OCI-M1 (cell line): ENCODE measurements around the gene DDC.
A peak's percentile ranks its signal among the peaks of the same experiment; 100 is the strongest.
"Not testable (repeated sequence)": the region's sequence is repeated elsewhere in the genome, so short reads cannot be mapped to it uniquely, and the experiment has no call there.

Experiments used
- DNase-seq: peaks from one replicate; lab custom pipeline; 2025; lab: John Stamatoyannopoulos, UW

The DDC gene

GRCh38 chr7:50554431-50555322, 10.5 kb downstream of the DDC start:
- DNase-seq = no peak

GRCh38 chr7:50553973-50554372, 11.2 kb downstream of the DDC start:
- no peak for DNase-seq

- DNase-seq = peak; percentile 5
These were observed 12.3 kb downstream of the DDC start for GRCh38 chr7:50552921-50553320.

GRCh38 chr7:50552139-50552538, 13.1 kb downstream of the DDC start:
- DNase-seq = no peak

- DNase-seq = not testable (repeated sequence)
These were observed 19.6 kb downstream of the DDC start for GRCh38 chr7:50545613-50546012.

- DNase-seq = no peak
These were observed 20.2 kb downstream of the DDC start for GRCh38 chr7:50544992-50545391.

GRCh38 chr7:50543776-50544442, 21.3 kb downstream of the DDC start:
- DNase-seq = no peak

- no peak for DNase-seq
These were observed 23.1 kb downstream of the DDC start for GRCh38 chr7:50542132-50542531.

GRCh38 chr7:50540785-50541579, 24.2 kb downstream of the DDC start:
- DNase-seq = no peak

- no peak for DNase-seq
These were observed 25.5 kb downstream of the DDC start for GRCh38 chr7:50539725-50540124.

GRCh38 chr7:50538478-50538877, 26.7 kb downstream of the DDC start:
- no peak for DNase-seq

- no peak for DNase-seq
These were observed 27.8 kb downstream of the DDC start for GRCh38 chr7:50537417-50537816.

GRCh38 chr7:50535291-50535711, 29.9 kb downstream of the DDC start:
- not testable (repeated sequence) for DNase-seq

- DNase-seq = peak; percentile 88
These were observed 30.4 kb downstream of the DDC start for GRCh38 chr7:50534690-50535290.

- DNase-seq = no peak
These were observed 31.3 kb downstream of the DDC start for GRCh38 chr7:50533866-50534265.

GRCh38 chr7:50531928-50532327, 33.3 kb downstream of the DDC start:
- no peak for DNase-seq

GRCh38 chr7:50531401-50531911, 33.7 kb downstream of the DDC start:
- DNase-seq = no peak

- no peak for DNase-seq
These were observed 34.4 kb downstream of the DDC start for GRCh38 chr7:50530766-50531165.

- DNase-seq = no peak
These were observed 35.9 kb downstream of the DDC start for GRCh38 chr7:50529093-50529862.

- DNase-seq = no peak
These were observed 36.7 kb downstream of the DDC start for GRCh38 chr7:50528266-50529092.
